ENCODE data around the gene PRR23A. TPM values are rescaled to one million over a fixed set of nuclear protein-coding genes. Genes with fewer than 3 reads are reported as not detected.

Gene PRR23A
- not detected for total RNA-seq

- Histone ChIP-seq H3K27ac (no peak within 1 kb of the TSS), H3K27me3 (no peaks in the 10 kb centered on the region), H3K9me3 (peaks cover 0 to 5% (median 0%) of the 10 kb centered on the region in 3 donors), H3K36me3 (no peaks in the 10 kb centered on the region), H3K4me1 (no peaks in the 10 kb centered on the region), H3K4me3 (no peak within 1 kb of the TSS)
- intact Hi-C loops (cut with DNase I; ENCODE audit: low total_unique reads), result no loop called here
- no peak for DNase-seq
- ATAC-seq, result no peak
- in situ Hi-C loops (cut with MboI; ENCODE audit: low sequenced_read_pairs in 4 of 4), result no loop called here
- TF ChIP-seq CTCF (IDR thresholded peaks at IDR 0.05 in 4 of 5, conservative IDR thresholded peaks at IDR 0.05 in 1 of 5) (no peak), POLR2A (IDR thresholded peaks at IDR 0.05) (no peak)
These were observed at the start of gene PRR23A for GRCh38 chr3:139006051-139006716. PRR23A (minus strand) TSS chr3:139006268; CDS start chr3:139006268, 0 bp downstream.

- TF ChIP-seq CTCF (IDR thresholded peaks at IDR 0.05 in 4 of 5, conservative IDR thresholded peaks at IDR 0.05 in 1 of 5), result no peak
- TF ChIP-seq POLR2A (IDR thresholded peaks at IDR 0.05), result no peak
- Histone ChIP-seq H3K27me3 (no peaks in the 10 kb centered on the region), H3K36me3 (no peaks in the 10 kb centered on the region), H3K27ac (no peak overlapping the region), H3K4me1 (no peaks in the 10 kb centered on the region), H3K9me3 (no peaks in the 10 kb centered on the region), H3K4me3 (no peak overlapping the region)
- intact Hi-C loops (cut with DNase I; ENCODE audit: low total_unique reads) (no loop called here), in situ Hi-C loops (cut with MboI; ENCODE audit: low sequenced_read_pairs in 4 of 4) (no loop called here)
- DNase-seq (no peak), ATAC-seq (no peak)
These were observed 46.9 kb upstream of the PRR23A start for GRCh38 chr3:139052802-139053600.

GRCh38 chr3:139044366-139045210 lies 38.5 kb upstream of the PRR23A start, which contains the start of gene PRR23C:
PRR23C (minus strand) TSS chr3:139044892; CDS start chr3:139044620, 272 bp downstream.
- ATAC-seq (no peak), DNase-seq (no peak)
- H3K4me1 ChIP-seq, result no peaks in the 10 kb centered on the region
- in situ Hi-C loops (cut with MboI; ENCODE audit: low sequenced_read_pairs in 4 of 4) (no loop called here), intact Hi-C loops (cut with DNase I; ENCODE audit: low total_unique reads) (no loop called here)
- H3K27ac ChIP-seq, result no peak within 1 kb of the TSS
- TF ChIP-seq POLR2A (IDR thresholded peaks at IDR 0.05) (no peak), CTCF (IDR thresholded peaks at IDR 0.05 in 4 of 5, conservative IDR thresholded peaks at IDR 0.05 in 1 of 5) (no peak)
- H3K9me3 ChIP-seq, result no peaks in the 10 kb centered on the region
- no peaks in the 10 kb centered on the region for H3K27me3 ChIP-seq
- no peaks in the 10 kb centered on the region for H3K36me3 ChIP-seq
- no peak within 1 kb of the TSS for H3K4me3 ChIP-seq

- DNase-seq (no peak), ATAC-seq (no peak)
- Histone ChIP-seq H3K9me3 (no peaks in the 10 kb centered on the region), H3K4me1 (no peaks in the 10 kb centered on the region), H3K27me3 (no peaks in the 10 kb centered on the region), H3K4me3 (no peak overlapping the region), H3K36me3 (no peaks in the 10 kb centered on the region), H3K27ac (no peak overlapping the region)
- in situ Hi-C loops (cut with MboI; ENCODE audit: low sequenced_read_pairs in 4 of 4) (no loop called here), intact Hi-C loops (cut with DNase I; ENCODE audit: low total_unique reads) (no loop called here)
- TF ChIP-seq CTCF (IDR thresholded peaks at IDR 0.05 in 4 of 5, conservative IDR thresholded peaks at IDR 0.05 in 1 of 5) (no peak), POLR2A (IDR thresholded peaks at IDR 0.05) (no peak)
These were observed 37.7 kb upstream of the PRR23A start for GRCh38 chr3:139043554-139044365.

Measured in gastrocnemius medialis (tissue), 4 donors.